Body of pancreas (tissue), 4 donors: Measurements from ENCODE around the gene ARL17A. TPM values are rescaled to one million over a fixed set of nuclear protein-coding genes. Genes with fewer than 3 reads are reported as not detected.
"Not testable (repeated sequence)": the region's sequence is repeated elsewhere in the genome, so short reads cannot be mapped to it uniquely, and the experiment has no call there.

Experiments used
- ATAC-seq: fragments of 150-250 bp; one replicate; pipeline ENCODE4 v1.9.1; 2016
- DNase-seq, 4 donors: peaks; one replicate each; pipeline ENCODE4 v3.0.0-alpha.2; 2019
- H3K27ac ChIP-seq, 4 donors: fragments of 200-600 bp; sonication (generic); 1 replicate in 3 of 4; 2 replicates in 1 of 4; pipeline versions ENCODE4 v1.5.1 to v1.6.1; 2016 to 2019; ENCODE audit warnings: mild to moderate bottlenecking in 1 of 4, mixed read lengths in 1 of 4, moderate library complexity in 1 of 4
- H3K27me3 ChIP-seq, 2 donors: fragments of 200-600 bp; sonication (generic); one replicate each; pipeline ENCODE4 v1.6.0; 2016; ENCODE audit warnings: mild to moderate bottlenecking in 1 of 2
- H3K36me3 ChIP-seq, 2 donors: fragments of 200-600 bp; sonication (generic); replicated peaks in 1 of 2; 2 replicates each; pipeline ENCODE4 v1.5.1; 2016; ENCODE audit warnings: low read depth in 2 of 2; ENCODE audit not compliant: insufficient read depth in 1 of 2
- H3K4me1 ChIP-seq: fragments of 200-600 bp; sonication (generic); one replicate; pipeline ENCODE4 v1.6.0; 2016
- H3K4me3 ChIP-seq, 2 donors: fragments of 200-600 bp; sonication (generic); 1 replicate in 1 of 2; 2 replicates in 1 of 2; pipeline ENCODE4 v1.5.1; 2016 to 2019
- H3K9me3 ChIP-seq, 3 donors: fragments of 200-600 bp; sonication (generic); 1 replicate in 2 of 3; 2 replicates in 1 of 3; pipeline ENCODE4 v1.5.1; 2016
- WGBS, 2 donors: methylation state at CpG; one replicate each; pipeline ENCODE4 v1.1.5; 2017; 5-methylcytosine and 5-hydroxymethylcytosine counted together
- intact Hi-C: fragments of 100-400 bp; cut with DNase I; formaldehyde crosslinking; loops from one replicate; pipeline ENCODE4 v1.15.1; 2023
- total RNA-seq, 2 donors: library from RNA; depleted of rRNA; stranded (reverse); fragments of >200 nt; gene quantifications; one replicate each; pipeline ENCODE4 v1.1.0, GENCODE V29; 2016

The ARL17A gene
- total RNA-seq = 10 to 100 TPM; 10.1 to 13.8 TPM

GRCh38 chr17:46579083-46580075, at the start of gene ARL17A:
ARL17A (minus strand) TSS chr17:46579691; CDS start chr17:46576322, 3,369 bp downstream.
- WGBS, 2 donors = no CpG with 5 or more reads among the region's 65 CpGs
- peak; percentile 82 to 90 (median 88) for DNase-seq
- H3K9me3 ChIP-seq, H3K36me3 ChIP-seq, H3K4me3 ChIP-seq, H3K27me3 ChIP-seq, H3K4me1 ChIP-seq, intact Hi-C loops: not testable (repeated sequence)
- H3K27ac ChIP-seq = peak within 1 kb of the TSS in 2 of 4 donors; percentile 67 to 73
- ATAC-seq = peak; percentile 96

DNA sequence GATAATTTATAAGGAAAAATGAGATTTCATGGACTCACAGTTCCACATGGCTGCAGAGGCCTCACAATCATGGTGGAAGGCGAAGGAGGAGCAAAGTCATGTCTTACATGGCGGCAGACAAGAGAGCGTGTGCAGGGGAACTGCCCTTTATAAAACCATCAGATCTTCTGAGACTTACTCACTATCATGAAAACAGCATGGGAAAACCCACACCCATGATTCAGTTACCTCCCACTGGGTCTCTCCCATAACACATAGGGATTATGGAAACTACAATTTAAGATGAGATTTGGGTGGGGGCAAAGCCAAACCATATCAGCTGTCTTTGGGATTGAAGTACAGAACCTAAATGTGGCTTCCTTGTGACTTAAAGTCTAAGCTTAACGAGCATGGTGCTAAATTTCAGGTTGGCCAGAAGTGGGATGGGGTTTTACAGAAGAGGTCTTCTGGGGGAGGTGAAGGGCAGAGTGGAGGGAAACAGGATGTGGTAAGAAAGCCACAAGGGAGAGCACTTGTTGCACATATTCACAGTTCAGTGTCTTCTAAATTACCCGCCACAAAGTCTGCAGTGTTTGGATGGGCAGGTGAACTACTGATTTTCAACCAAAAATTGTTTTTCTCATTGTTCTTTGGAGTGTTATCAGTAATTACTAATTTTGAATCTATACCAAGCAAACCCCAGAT, 49.4 kb upstream of the ARL17A start:
- no CpG with 5 or more reads among the region's 5 CpGs for WGBS, 2 donors
- intact Hi-C loops, H3K4me1 ChIP-seq, H3K36me3 ChIP-seq, ATAC-seq, DNase-seq, H3K27me3 ChIP-seq, H3K4me3 ChIP-seq, H3K27ac ChIP-seq, H3K9me3 ChIP-seq: not testable (repeated sequence)

DNA sequence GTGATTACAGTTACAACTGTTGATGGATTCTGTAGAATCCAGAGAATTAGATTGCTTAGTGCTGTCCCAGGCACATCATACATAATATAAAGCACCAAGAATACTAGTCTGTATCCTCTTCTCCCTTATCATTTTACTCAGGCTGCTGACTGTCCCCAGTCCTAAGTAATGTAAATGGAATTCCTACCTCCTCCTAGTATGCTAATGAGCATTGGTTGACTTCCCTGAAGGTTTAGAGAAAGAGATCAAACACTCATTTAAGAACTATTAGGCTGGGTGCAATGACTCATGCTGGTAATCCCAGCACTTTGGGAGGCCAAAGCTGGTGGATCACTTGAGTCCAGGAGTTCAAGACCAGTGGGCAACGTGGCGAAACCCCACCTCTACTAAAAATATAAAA, 48.0 kb upstream of the ARL17A start:
- H3K27ac ChIP-seq, intact Hi-C loops, H3K4me1 ChIP-seq, H3K9me3 ChIP-seq, ATAC-seq, H3K27me3 ChIP-seq, H3K4me3 ChIP-seq, H3K36me3 ChIP-seq, DNase-seq: not testable (repeated sequence)
- WGBS, 2 donors = no CpG with 5 or more reads among the region's 2 CpGs

- H3K27ac ChIP-seq, ATAC-seq, DNase-seq, intact Hi-C loops, H3K4me3 ChIP-seq, H3K9me3 ChIP-seq, H3K36me3 ChIP-seq, H3K4me1 ChIP-seq, H3K27me3 ChIP-seq: not testable (repeated sequence)
- WGBS, 2 donors = no CpG with 5 or more reads among the region's 5 CpGs
Measured at GRCh38 chr17:46624726-46625125, 45.2 kb upstream of the ARL17A start.

DNA sequence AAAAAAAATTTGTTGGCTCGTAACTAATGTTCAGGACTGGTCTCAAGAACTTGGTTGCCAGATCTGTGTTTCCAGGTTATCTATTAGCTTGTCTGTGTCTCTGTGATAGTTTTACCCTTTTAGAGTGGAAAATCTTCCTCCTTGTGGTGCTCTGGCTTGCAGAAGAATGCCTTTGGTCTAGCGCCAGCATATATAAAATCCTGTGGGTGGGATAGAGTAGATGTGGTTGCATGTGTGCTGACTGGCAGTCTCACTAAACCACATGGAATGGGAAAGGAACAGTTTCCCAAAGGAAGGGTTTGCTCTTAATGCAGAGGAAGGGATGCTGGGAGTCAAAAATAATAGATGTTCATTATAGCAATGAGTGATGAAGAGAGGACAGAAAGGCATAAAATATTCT, 44.3 kb upstream of the ARL17A start:
- WGBS, 2 donors = no CpG with 5 or more reads among the region's 2 CpGs
- H3K27me3 ChIP-seq, intact Hi-C loops, DNase-seq, H3K4me3 ChIP-seq, H3K4me1 ChIP-seq, H3K9me3 ChIP-seq, H3K27ac ChIP-seq, ATAC-seq, H3K36me3 ChIP-seq: not testable (repeated sequence)

DNA sequence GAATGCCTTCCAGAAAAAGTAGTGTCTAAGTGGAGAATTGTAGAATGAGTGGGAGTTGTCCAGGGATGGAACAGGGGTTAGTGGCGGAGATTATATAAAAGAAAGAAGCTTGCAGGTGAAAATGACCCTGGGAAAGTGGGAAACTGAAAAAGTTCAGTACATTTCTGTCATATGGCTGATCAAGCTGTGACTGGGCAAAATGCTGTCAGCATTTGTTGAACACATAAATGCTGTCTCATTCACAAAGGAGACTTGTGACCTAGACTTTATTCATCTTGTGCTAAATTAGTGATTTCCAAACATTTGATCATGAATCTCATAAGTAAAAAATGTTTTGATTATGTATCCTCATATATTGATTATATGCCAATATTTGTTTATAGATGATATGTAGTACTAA, 39.5 kb upstream of the ARL17A start:
- ATAC-seq, H3K4me3 ChIP-seq, H3K27ac ChIP-seq, H3K4me1 ChIP-seq, H3K9me3 ChIP-seq, H3K36me3 ChIP-seq, H3K27me3 ChIP-seq, intact Hi-C loops, DNase-seq: not testable (repeated sequence)
- no CpG with 5 or more reads among the region's 1 CpG for WGBS, 2 donors

GRCh38 chr17:46617121-46617520, 37.6 kb upstream of the ARL17A start:
- no CpG with 5 or more reads among the region's 3 CpGs for WGBS, 2 donors
- H3K9me3 ChIP-seq, H3K27ac ChIP-seq, H3K36me3 ChIP-seq, H3K4me1 ChIP-seq, intact Hi-C loops, DNase-seq, ATAC-seq, H3K4me3 ChIP-seq, H3K27me3 ChIP-seq: not testable (repeated sequence)

- intact Hi-C loops, H3K27ac ChIP-seq, H3K27me3 ChIP-seq, H3K9me3 ChIP-seq, H3K4me1 ChIP-seq, H3K4me3 ChIP-seq, H3K36me3 ChIP-seq, ATAC-seq, DNase-seq: not testable (repeated sequence)
- no CpG with 5 or more reads among the region's 1 CpG for WGBS, 2 donors
Measured at GRCh38 chr17:46613876-46614275, 34.4 kb upstream of the ARL17A start.

DNA sequence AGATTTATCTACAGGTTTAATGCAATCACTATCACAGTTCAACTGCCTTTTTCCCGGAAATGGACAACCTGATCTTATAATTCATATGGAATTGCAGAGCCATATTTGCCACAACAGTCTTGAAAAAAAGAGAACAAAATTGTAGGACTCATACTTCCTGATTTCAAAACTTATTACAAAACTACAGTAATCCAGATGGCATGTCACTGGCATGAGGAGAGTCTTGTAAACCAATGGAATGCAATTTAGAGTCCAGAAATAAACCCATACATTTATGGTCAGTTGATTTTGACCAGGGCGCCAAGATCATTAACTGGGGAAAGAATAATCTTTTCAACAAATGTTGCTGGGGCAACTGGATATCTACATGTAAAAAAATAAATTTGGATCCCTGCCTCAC, 31.8 kb upstream of the ARL17A start:
- no CpG with 5 or more reads among the region's 2 CpGs for WGBS, 2 donors
- H3K36me3 ChIP-seq, intact Hi-C loops, H3K4me3 ChIP-seq, ATAC-seq, H3K27ac ChIP-seq, DNase-seq, H3K4me1 ChIP-seq, H3K9me3 ChIP-seq, H3K27me3 ChIP-seq: not testable (repeated sequence)

GRCh38 chr17:46603125-46603524, 23.6 kb upstream of the ARL17A start:
- ATAC-seq, H3K4me3 ChIP-seq, DNase-seq, H3K4me1 ChIP-seq, H3K36me3 ChIP-seq, intact Hi-C loops, H3K27ac ChIP-seq, H3K27me3 ChIP-seq, H3K9me3 ChIP-seq: not testable (repeated sequence)

DNA sequence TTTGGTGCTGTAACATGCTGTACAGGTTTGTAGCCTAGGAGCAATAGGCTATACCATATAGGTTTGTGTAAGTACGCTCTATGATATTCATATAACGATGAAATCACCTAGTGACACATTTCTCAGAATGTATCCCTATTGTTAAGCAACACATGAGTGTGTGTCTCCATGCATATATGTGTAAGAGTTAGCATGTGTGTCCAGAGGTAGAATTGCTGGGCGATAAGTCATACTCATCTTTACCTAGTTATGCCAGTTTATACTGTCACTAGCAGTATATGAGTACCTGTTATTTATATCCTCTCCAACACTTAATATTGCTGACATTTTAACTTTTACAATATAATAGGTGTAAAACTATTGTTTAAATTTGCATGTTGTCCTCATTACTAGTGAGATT, 21.3 kb upstream of the ARL17A start:
- H3K27ac ChIP-seq, H3K4me3 ChIP-seq, ATAC-seq, H3K36me3 ChIP-seq, H3K9me3 ChIP-seq, DNase-seq, intact Hi-C loops, H3K27me3 ChIP-seq, H3K4me1 ChIP-seq: not testable (repeated sequence)
- no CpG with 5 or more reads among the region's 3 CpGs for WGBS, 2 donors
